Muscle layer of duodenum (tissue), 2 donors: ENCODE results near the gene BTBD3.

ENCODE experiments used
- H3K27ac ChIP-seq: one replicate; pipeline ENCODE4 v1.7.0; 2013; ENCODE audit warnings: mild to moderate bottlenecking, low read length
- H3K27me3 ChIP-seq: one replicate; pipeline ENCODE4 v1.7.0; 2013; ENCODE audit warnings: low read depth, mild to moderate bottlenecking, control low read depth, low read length
- H3K36me3 ChIP-seq, 2 donors: one replicate each; pipeline ENCODE4 v1.7.0; 2013; ENCODE audit warnings: low read length in 2 of 2, control low read depth in 1 of 2, mild to moderate bottlenecking in 1 of 2; ENCODE audit not compliant: insufficient read depth in 2 of 2, control insufficient read depth in 1 of 2
- H3K4me1 ChIP-seq, 2 donors: one replicate each; pipeline ENCODE4 v1.7.0; 2013; ENCODE audit warnings: low read length in 2 of 2, mild to moderate bottlenecking in 2 of 2, control low read depth in 1 of 2, moderate library complexity in 1 of 2; ENCODE audit not compliant: insufficient read depth in 2 of 2, control insufficient read depth in 1 of 2
- H3K4me3 ChIP-seq, 2 donors: one replicate each; pipeline ENCODE4 v1.7.0; 2013; ENCODE audit warnings: low read length in 2 of 2, low read depth in 1 of 2, mild to moderate bottlenecking in 1 of 2
- H3K9me3 ChIP-seq, 2 donors: one replicate each; pipeline ENCODE4 v1.7.0; 2013; ENCODE audit warnings: low read length in 2 of 2, control low read depth in 1 of 2, mild to moderate bottlenecking in 1 of 2; ENCODE audit not compliant: control insufficient read depth in 1 of 2
- donor health status: healthy.

BTBD3 gene

GRCh38 chr20:11894062-11894461 lies 23.6 kb upstream of the BTBD3 start:
- no peak overlapping the region for H3K4me3 ChIP-seq
- no peaks in the 10 kb centered on the region for H3K9me3 ChIP-seq
- H3K4me1 ChIP-seq, result peaks cover 0 to 21% of the 10 kb centered on the region in 2 donors
- H3K36me3 ChIP-seq, result peaks cover 0 to 8% of the 10 kb centered on the region in 2 donors
- no peaks in the 10 kb centered on the region for H3K27me3 ChIP-seq
- H3K27ac ChIP-seq, result no peak overlapping the region

- peaks cover 0 to 8% of the 10 kb centered on the region in 2 donors for H3K36me3 ChIP-seq
- peaks cover 0 to 15% of the 10 kb centered on the region in 2 donors for H3K4me1 ChIP-seq
- no peak overlapping the region for H3K4me3 ChIP-seq
- H3K27ac ChIP-seq, result no peak overlapping the region
- no peaks in the 10 kb centered on the region for H3K27me3 ChIP-seq
- H3K9me3 ChIP-seq, result no peaks in the 10 kb centered on the region
Observed at GRCh38 chr20:11895861-11896387, 21.8 kb upstream of the BTBD3 start.

- no peak overlapping the region for H3K4me3 ChIP-seq
- no peaks in the 10 kb centered on the region for H3K9me3 ChIP-seq
- peaks cover 7 to 9% of the 10 kb centered on the region in 2 donors for H3K4me1 ChIP-seq
- H3K36me3 ChIP-seq, result no peaks in the 10 kb centered on the region
- no peaks in the 10 kb centered on the region for H3K27me3 ChIP-seq
- H3K27ac ChIP-seq, result no peak overlapping the region
Observed at GRCh38 chr20:11901127-11901526, 16.6 kb upstream of the BTBD3 start.

- Histone ChIP-seq H3K36me3 (no peaks in the 10 kb centered on the region), H3K4me1 (peaks cover 7 to 9% of the 10 kb centered on the region in 2 donors), H3K4me3 (no peak overlapping the region), H3K27me3 (no peaks in the 10 kb centered on the region), H3K27ac (no peak overlapping the region), H3K9me3 (no peaks in the 10 kb centered on the region)
Observed at GRCh38 chr20:11902285-11902697, 15.4 kb upstream of the BTBD3 start.

GRCh38 chr20:11905460-11906179 lies 12.1 kb upstream of the BTBD3 start:
- no peaks in the 10 kb centered on the region for H3K36me3 ChIP-seq
- H3K9me3 ChIP-seq, result no peaks in the 10 kb centered on the region
- no peak overlapping the region for H3K4me3 ChIP-seq
- no peak overlapping the region for H3K27ac ChIP-seq
- peaks cover 7 to 9% of the 10 kb centered on the region in 2 donors for H3K4me1 ChIP-seq
- no peaks in the 10 kb centered on the region for H3K27me3 ChIP-seq

- H3K36me3 ChIP-seq, result no peaks in the 10 kb centered on the region
- no peaks in the 10 kb centered on the region for H3K27me3 ChIP-seq
- no peaks in the 10 kb centered on the region for H3K9me3 ChIP-seq
- H3K27ac ChIP-seq, result no peak overlapping the region
- peaks cover 7 to 9% of the 10 kb centered on the region in 2 donors for H3K4me1 ChIP-seq
- H3K4me3 ChIP-seq, result no peak overlapping the region
Observed at GRCh38 chr20:11906626-11907480, 10.8 kb upstream of the BTBD3 start.

GRCh38 chr20:11907621-11908020 lies 10.1 kb upstream of the BTBD3 start:
- Histone ChIP-seq H3K27me3 (no peaks in the 10 kb centered on the region), H3K9me3 (no peaks in the 10 kb centered on the region), H3K36me3 (no peaks in the 10 kb centered on the region), H3K4me3 (no peak overlapping the region), H3K27ac (no peak overlapping the region), H3K4me1 (peaks cover 7 to 9% of the 10 kb centered on the region in 2 donors)

GRCh38 chr20:11912013-11912658 lies 5.6 kb upstream of the BTBD3 start:
- H3K9me3 ChIP-seq, result no peaks in the 10 kb centered on the region
- no peak overlapping the region for H3K4me3 ChIP-seq
- no peaks in the 10 kb centered on the region for H3K27me3 ChIP-seq
- H3K27ac ChIP-seq, result no peak overlapping the region
- no peaks in the 10 kb centered on the region for H3K36me3 ChIP-seq
- peaks cover 2 to 4% of the 10 kb centered on the region in 2 donors for H3K4me1 ChIP-seq

GRCh38 chr20:11912659-11913415 lies 4.9 kb upstream of the BTBD3 start:
- Histone ChIP-seq H3K9me3 (no peaks in the 10 kb centered on the region), H3K36me3 (no peaks in the 10 kb centered on the region), H3K27me3 (no peaks in the 10 kb centered on the region), H3K27ac (no peak overlapping the region), H3K4me3 (no peak overlapping the region), H3K4me1 (peaks cover 6 to 8% of the 10 kb centered on the region in 2 donors)

- H3K36me3 ChIP-seq, result peaks cover 9 to 10% of the 10 kb centered on the region in 2 donors
- peak overlapping the region; percentile 57 to 69 for H3K4me3 ChIP-seq
- no peaks in the 10 kb centered on the region for H3K9me3 ChIP-seq
- peak overlapping the region; percentile 73 for H3K27ac ChIP-seq
- peaks cover 6 to 23% of the 10 kb centered on the region in 2 donors for H3K4me1 ChIP-seq
- no peaks in the 10 kb centered on the region for H3K27me3 ChIP-seq
Observed at GRCh38 chr20:11918391-11918845, 725 bp downstream of the BTBD3 start.
